WTC11 (cell line): ENCODE data around the gene ACTL8. TPM values are rescaled to one million over a fixed set of nuclear protein-coding genes. Genes with fewer than 3 reads are reported as not detected.

ENCODE experiments used
- ATAC-seq: fragments of 200-7000 bp; cut with Tn5 transposase; 2 replicates; pipeline ENCODE4 v1.10.0; 2021; ENCODE audit warnings: mild to moderate bottlenecking, moderate library complexity
- CTCF ChIA-PET: fragments of 300-600 bp; sonication (Branson Sonifier 250); formaldehyde crosslinking; loops from one replicate; lab custom pipeline; 2021; ENCODE audit warnings: antibody characterized with exemption; lab: Charles Lee
- POLR2A ChIA-PET: fragments of 350-600 bp; sonication (Branson Sonifier 250); formaldehyde crosslinking; loops from one replicate; lab custom pipeline; 2021; ENCODE audit warnings: antibody characterized with exemption; lab: Charles Lee
- DNase-seq: peaks from one replicate; pipeline ENCODE4 v3.0.0; 2021; ENCODE audit warnings: low spot score
- H3K27ac Mint-ChIP-seq: 2 replicates; pipeline ENCODE4 v1.8.0; 2021; ENCODE audit warnings: mixed read lengths
- H3K27me3 Mint-ChIP-seq: 2 replicates; pipeline ENCODE4 v1.8.0; 2021; ENCODE audit warnings: low read depth, mild to moderate bottlenecking, moderate library complexity, mixed read lengths
- H3K36me3 Mint-ChIP-seq: 2 replicates; pipeline ENCODE4 v1.8.0; 2021; ENCODE audit warnings: mixed read lengths
- H3K4me1 Mint-ChIP-seq: 2 replicates; pipeline ENCODE4 v1.8.0; 2022; ENCODE audit warnings: mixed read lengths
- H3K4me3 Mint-ChIP-seq: 2 replicates; pipeline ENCODE4 v1.8.0; 2021; ENCODE audit warnings: mild to moderate bottlenecking, moderate library complexity, mixed read lengths
- H3K9me3 Mint-ChIP-seq: 2 replicates; pipeline ENCODE4 v1.8.0; 2021; ENCODE audit warnings: mixed read lengths
- AFF4 ChIP-seq: sonication (generic); formaldehyde crosslinking; IDR thresholded peaks from 2 replicates; pipeline ENCODE4 v1.8.1; 2023; ENCODE audit warnings: mild to moderate bottlenecking, missing genetic modification reagents, borderline replicate concordance
- ATF1 ChIP-seq: sonication (generic); formaldehyde crosslinking; IDR thresholded peaks from 2 replicates; pipeline ENCODE4 v1.8.1; 2023; ENCODE audit warnings: mild to moderate bottlenecking, moderate library complexity, missing genetic modification reagents
- ATF3 ChIP-seq: sonication (generic); formaldehyde crosslinking; conservative IDR thresholded peaks from 2 replicates; pipeline ENCODE4 v1.8.1; 2022; ENCODE audit warnings: mild to moderate bottlenecking, missing genetic modification reagents
- CDX4 ChIP-seq: fragments of 250-450 bp; sonication (Bioruptor Pico); IDR thresholded peaks from 2 replicates; pipeline ENCODE4 v1.9.0; 2021; ENCODE audit warnings: moderate library complexity, mild to moderate bottlenecking, inconsistent platforms, borderline replicate concordance
- E2F1 ChIP-seq: sonication (generic); formaldehyde crosslinking; IDR thresholded peaks from 2 replicates; pipeline ENCODE4 v1.8.0; 2022; ENCODE audit warnings: mild to moderate bottlenecking, missing genetic modification reagents
- GTF2I ChIP-seq: fragments of 250-450 bp; sonication (Bioruptor Pico); conservative IDR thresholded peaks from 2 replicates; pipeline ENCODE4 v1.4.0; 2021; ENCODE audit warnings: mild to moderate bottlenecking
- IRF1 ChIP-seq: sonication (generic); formaldehyde crosslinking; IDR thresholded peaks from 2 replicates; pipeline ENCODE4 v1.8.0; 2023; ENCODE audit warnings: missing genetic modification reagents
- IRF2 ChIP-seq: sonication (generic); formaldehyde crosslinking; IDR thresholded peaks from 2 replicates; pipeline ENCODE4 v1.8.0; 2022; ENCODE audit warnings: low read depth, missing genetic modification reagents, borderline replicate concordance
- JAZF1 ChIP-seq: fragments of 250-450 bp; sonication (Bioruptor Pico); IDR thresholded peaks from 2 replicates; pipeline ENCODE4 v1.9.0; 2021; ENCODE audit warnings: moderate library complexity, mild to moderate bottlenecking, inconsistent platforms
- MXD4 ChIP-seq: fragments of 250-450 bp; sonication (Bioruptor Pico); IDR thresholded peaks from 2 replicates; pipeline ENCODE4 v1.8.0; 2021; ENCODE audit warnings: mild to moderate bottlenecking, moderate library complexity, borderline replicate concordance
- MYBL2 ChIP-seq: sonication (generic); formaldehyde crosslinking; IDR thresholded peaks from 2 replicates; pipeline ENCODE4 v1.8.1; 2023; ENCODE audit warnings: mild to moderate bottlenecking, moderate library complexity, missing genetic modification reagents
- PRDM15 ChIP-seq: sonication (generic); formaldehyde crosslinking; IDR thresholded peaks from 2 replicates; pipeline ENCODE4 v1.8.0; 2022; ENCODE audit warnings: missing genetic modification reagents
- SMAD3 ChIP-seq: sonication (generic); formaldehyde crosslinking; IDR thresholded peaks from 2 replicates; pipeline ENCODE4 v1.8.0; 2022; ENCODE audit warnings: missing genetic modification reagents, mild to moderate bottlenecking, borderline replicate concordance
- SOX15 ChIP-seq: fragments of 250-450 bp; sonication (Bioruptor Pico); IDR thresholded peaks from 2 replicates; pipeline ENCODE4 v1.9.0; 2021; ENCODE audit warnings: mild to moderate bottlenecking
- SP1 ChIP-seq: sonication (generic); formaldehyde crosslinking; conservative IDR thresholded peaks from 2 replicates; pipeline ENCODE4 v1.8.1; 2022; ENCODE audit warnings: missing genetic modification reagents
- USF2 ChIP-seq: sonication (generic); formaldehyde crosslinking; IDR thresholded peaks from 2 replicates; pipeline ENCODE4 v1.8.1; 2023; ENCODE audit warnings: mild to moderate bottlenecking, missing genetic modification reagents, moderate library complexity
- ZNF121 ChIP-seq: sonication (generic); formaldehyde crosslinking; IDR thresholded peaks from 2 replicates; pipeline ENCODE4 v1.8.0; 2023; ENCODE audit warnings: missing genetic modification reagents
- total RNA-seq: library from RNA; stranded (reverse); gene quantifications from 3 replicates; pipeline ENCODE4 v1.2.3, GENCODE V29; 2021

ACTL8 gene
- total RNA-seq, 1 experiment from 2014 or later: 1.6 TPM

- TF ChIP-seq USF2 (CRISPR knock-in tag): no peak
- TF ChIP-seq, all 79 proteins: peak for 0
Measured at GRCh38 chr1:17729909-17730308, 25.2 kb upstream of the ACTL8 start (continued).

GRCh38 chr1:17731460-17731859 is 23.7 kb upstream of the ACTL8 start:
- H3K4me3 Mint-ChIP-seq: no peak overlapping the region
- CTCF ChIA-PET: interaction anchor here (0.8 to 2.0 kb wide), 2 partner anchors 9 to 70 kb away, joined by 3 to 6 read pairs; no protein-coding TSS in a partner anchor

GRCh38 chr1:17732475-17732874 is 22.7 kb upstream of the ACTL8 start:
- H3K4me3 Mint-ChIP-seq: no peak overlapping the region
- ATAC-seq (no peak), DNase-seq (no peak)
- ChIA-PET POLR2A (no interaction called here), CTCF (interaction anchor here (0.8 to 2.0 kb wide), 3 partner anchors 8 to 71 kb away, joined by 3 to 6 read pairs (median 3); no protein-coding TSS in a partner anchor)
- H3K36me3 Mint-ChIP-seq: no peaks in the 10 kb centered on the region
- peaks cover 6% of the 10 kb centered on the region for H3K4me1 Mint-ChIP-seq
- no peak overlapping the region for H3K27ac Mint-ChIP-seq
- H3K27me3 Mint-ChIP-seq: no peaks in the 10 kb centered on the region
- TF ChIP-seq ZNF121 (CRISPR knock-in tag): no peak
- no peak for TF ChIP-seq JAZF1
- TF ChIP-seq MXD4 (CRISPR knock-in tag): no peak
- no peak for TF ChIP-seq MYBL2 (CRISPR knock-in tag)
- 0 out of 2 replicates have a peak, but pooled peaks cover 5% of the 10 kb centered on the region for H3K9me3 Mint-ChIP-seq

More at GRCh38 chr1:17731460-17731859, 23.7 kb upstream of the ACTL8 start:
- Mint-ChIP-seq H3K27me3 (no peaks in the 10 kb centered on the region), H3K27ac (no peak overlapping the region), H3K4me1 (peaks cover 6% of the 10 kb centered on the region), H3K36me3 (no peaks in the 10 kb centered on the region), H3K9me3 (0 out of 2 replicates have a peak, but pooled peaks cover 5% of the 10 kb centered on the region)
- no peak for TF ChIP-seq E2F1 (CRISPR knock-in tag)
- no peak for TF ChIP-seq PRDM15 (CRISPR knock-in tag)
- no peak for TF ChIP-seq IRF1
- TF ChIP-seq CDX4: no peak
- DNase-seq (no peak), ATAC-seq (no peak)
- POLR2A ChIA-PET: no interaction called here

GRCh38 chr1:17733661-17734060 is 21.5 kb upstream of the ACTL8 start:
- ATAC-seq (no peak), DNase-seq (no peak)
- POLR2A ChIA-PET: no interaction called here
- H3K36me3 Mint-ChIP-seq: no peaks in the 10 kb centered on the region
- H3K4me1 Mint-ChIP-seq: peaks cover 6% of the 10 kb centered on the region
- H3K4me3 Mint-ChIP-seq: no peak overlapping the region
- H3K27ac Mint-ChIP-seq: no peak overlapping the region
- no peaks in the 10 kb centered on the region for H3K9me3 Mint-ChIP-seq
- CTCF ChIA-PET: interaction anchor here (0.9 to 2.0 kb wide), 2 partner anchors 10 to 37 kb away, joined by 4 to 7 read pairs; no protein-coding TSS in a partner anchor
- H3K27me3 Mint-ChIP-seq: no peaks in the 10 kb centered on the region
- no peak for TF ChIP-seq SP1 (CRISPR knock-in tag)
- no peak for TF ChIP-seq AFF4 (CRISPR knock-in tag)
- no peak for TF ChIP-seq SMAD3 (CRISPR knock-in tag)
- no peak for TF ChIP-seq ATF1 (CRISPR knock-in tag)
- no peak for TF ChIP-seq ATF3 (CRISPR knock-in tag)
- no peak for TF ChIP-seq GTF2I (CRISPR knock-in tag)
- TF ChIP-seq IRF2: no peak
- TF ChIP-seq SOX15 (CRISPR knock-in tag): no peak
